HepG2 (cell line): ENCODE measurements around the gene EFCAB3. TPM values are rescaled to one million over a fixed set of nuclear protein-coding genes. Genes with fewer than 3 reads are reported as not detected.
"Not testable (repeated sequence)": the region's sequence is repeated elsewhere in the genome, so short reads cannot be mapped to it uniquely, and the experiment has no call there.

ENCODE experiments used
- HCFC1 ChIP-seq: fragments of 150-350 bp; IDR thresholded peaks from 2 replicates; pipeline ENCODE4 v1.6.1; 2014; ENCODE audit warnings: low read depth, low read length
- HOXA3 ChIP-seq: sonication (generic); formaldehyde crosslinking; IDR thresholded peaks from 2 replicates; pipeline ENCODE4 v1.5.0; 2020; ENCODE audit warnings: missing genetic modification reagents
- IKZF5 ChIP-seq: IDR thresholded peaks from 2 replicates; pipeline ENCODE4 v1.6.1; 2018; ENCODE audit warnings: missing genetic modification reagents, mild to moderate bottlenecking, missing compliant biosample characterization
- ZHX2 ChIP-seq, 2 experiments: sonication (generic) in 1 of 2; formaldehyde crosslinking in 1 of 2; IDR thresholded peaks; 2 replicates each; pipeline versions ENCODE4 v1.6.1 to v1.9.0; 2014 to 2022; ENCODE audit warnings: antibody characterized with exemption in 1 of 2, borderline replicate concordance in 1 of 2, inconsistent platforms in 1 of 2, low read depth in 1 of 2, missing genetic modification reagents in 1 of 2
- ZMYM2 ChIP-seq: sonication (generic); formaldehyde crosslinking; IDR thresholded peaks from 2 replicates; pipeline ENCODE4 v1.8.0; 2022; ENCODE audit warnings: mild to moderate bottlenecking, missing genetic modification reagents
- ZNF503 ChIP-seq: sonication (generic); formaldehyde crosslinking; IDR thresholded peaks from 2 replicates; pipeline ENCODE4 v1.4.0; 2020; ENCODE audit warnings: missing genetic modification reagents
- ZNF644 ChIP-seq: IDR thresholded peaks from 2 replicates; pipeline ENCODE4 v1.6.1; 2016; ENCODE audit warnings: low read depth
- ZNF7 ChIP-seq: IDR thresholded peaks from 2 replicates; pipeline ENCODE4 v1.6.1; 2016; ENCODE audit warnings: missing biosample characterization, missing genetic modification reagents
- ZNF746 ChIP-seq: sonication (generic); formaldehyde crosslinking; IDR thresholded peaks from 2 replicates; pipeline ENCODE4 v1.8.0; 2022; ENCODE audit warnings: mild to moderate bottlenecking, missing genetic modification reagents
- ZNF878 ChIP-seq: sonication (generic); formaldehyde crosslinking; IDR thresholded peaks from 2 replicates; pipeline ENCODE4 v1.8.1; 2023; ENCODE audit warnings: mild to moderate bottlenecking, missing genetic modification reagents, moderate library complexity
- polyA plus RNA-seq, 8 experiments: library from polyadenylated mRNA; depleted of rRNA in 3 of 8; stranded (reverse) in 7 of 8; unstranded in 1 of 8; fragments of >200 nt; fragmentation: Illumina TruSeq in 4 of 8; extraction: Trizol in 4 of 8; gene quantifications; 2 replicates each; pipeline versions ENCODE4 v1.2.1 to v1.2.3, GENCODE V29; 2011 to 2016; ENCODE audit warnings: low read depth in 4 of 8, missing spikeins in 1 of 8, mixed read lengths in 1 of 8; ENCODE audit not compliant: insufficient read depth in 1 of 8
- total RNA-seq, 5 experiments: library from RNA; depleted of rRNA; stranded (reverse); fragments of >200 nt; fragmentation: Illumina TruSeq; extraction: Trizol; gene quantifications; 2 replicates each; pipeline ENCODE4 v1.2.3, GENCODE V29; 2016; ENCODE audit warnings: low read depth in 1 of 5
- TF ChIP-seq, protein P1 (sequence below): sonication (generic); formaldehyde crosslinking; IDR thresholded peaks from 2 replicates; pipeline ENCODE4 v1.5.1; 2020; ENCODE audit warnings: mild to moderate bottlenecking, missing genetic modification reagents
- TF ChIP-seq, protein P2 (sequence below): sonication (generic); formaldehyde crosslinking; IDR thresholded peaks from 2 replicates; pipeline ENCODE4 v1.4.0; 2020; ENCODE audit warnings: missing genetic modification reagents

The EFCAB3 gene
- total and polyA plus RNA-seq, 2 of the 13 experiments (the other 11 are each of a cell fraction or from before 2014, with no cell fraction given): not detected

- TF ChIP-seq, protein P1, sequence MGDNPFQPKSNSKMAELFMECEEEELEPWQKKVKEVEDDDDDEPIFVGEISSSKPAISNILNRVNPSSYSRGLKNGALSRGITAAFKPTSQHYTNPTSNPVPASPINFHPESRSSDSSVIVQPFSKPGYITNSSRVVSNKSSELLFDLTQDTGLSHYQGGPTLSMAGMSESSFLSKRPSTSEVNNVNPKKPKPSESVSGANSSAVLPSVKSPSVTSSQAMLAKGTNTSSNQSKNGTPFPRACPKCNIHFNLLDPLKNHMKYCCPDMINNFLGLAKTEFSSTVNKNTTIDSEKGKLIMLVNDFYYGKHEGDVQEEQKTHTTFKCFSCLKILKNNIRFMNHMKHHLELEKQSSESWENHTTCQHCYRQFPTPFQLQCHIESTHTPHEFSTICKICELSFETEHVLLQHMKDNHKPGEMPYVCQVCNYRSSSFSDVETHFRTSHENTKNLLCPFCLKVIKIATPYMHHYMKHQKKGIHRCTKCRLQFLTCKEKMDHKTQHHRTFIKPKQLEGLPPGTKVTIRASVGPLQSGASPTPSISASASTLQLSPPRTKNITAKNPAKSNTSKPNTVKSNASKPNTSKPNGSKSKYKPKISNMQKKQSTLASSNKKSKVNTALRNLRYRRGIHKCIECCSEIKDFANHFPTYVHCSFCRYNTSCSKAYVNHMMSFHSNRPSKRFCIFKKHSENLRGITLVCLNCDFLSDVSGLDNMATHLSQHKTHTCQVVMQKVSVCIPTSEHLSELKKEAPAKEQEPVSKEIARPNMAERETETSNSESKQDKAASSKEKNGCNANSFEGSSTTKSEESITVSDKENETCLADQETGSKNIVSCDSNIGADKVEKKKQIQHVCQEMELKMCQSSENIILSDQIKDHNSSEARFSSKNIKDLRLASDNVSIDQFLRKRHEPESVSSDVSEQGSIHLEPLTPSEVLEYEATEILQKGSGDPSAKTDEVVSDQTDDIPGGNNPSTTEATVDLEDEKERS: peak; percentile 95
- 0 out of 2 replicates have a peak, but pooled peaks have one; percentile 39 for TF ChIP-seq ZHX2 (IDR thresholded peaks at IDR 0.05; ENCODE audit: low read depth)
- TF ChIP-seq ZHX2 (CRISPR knock-in tag; IDR thresholded peaks at IDR 0.05; ENCODE audit: borderline replicate concordance): not testable (repeated sequence)
- TF ChIP-seq ZNF746 (CRISPR knock-in tag): peak; percentile 27
- peak; percentile 88 for TF ChIP-seq ZNF878
- peak; percentile 80 for TF ChIP-seq ZMYM2 (CRISPR knock-in tag)
- TF ChIP-seq IKZF5: peak; percentile 85
- 0 out of 2 replicates have a peak, but pooled peaks have one; percentile 28 for TF ChIP-seq ZNF503 (CRISPR knock-in tag)
- peak; percentile 92 for TF ChIP-seq HOXA3 (CRISPR knock-in tag)
- peak; percentile 9; the same call in 1 of the 2 replicates for TF ChIP-seq ZNF7 (CRISPR knock-in tag)
- TF ChIP-seq, protein P2, sequence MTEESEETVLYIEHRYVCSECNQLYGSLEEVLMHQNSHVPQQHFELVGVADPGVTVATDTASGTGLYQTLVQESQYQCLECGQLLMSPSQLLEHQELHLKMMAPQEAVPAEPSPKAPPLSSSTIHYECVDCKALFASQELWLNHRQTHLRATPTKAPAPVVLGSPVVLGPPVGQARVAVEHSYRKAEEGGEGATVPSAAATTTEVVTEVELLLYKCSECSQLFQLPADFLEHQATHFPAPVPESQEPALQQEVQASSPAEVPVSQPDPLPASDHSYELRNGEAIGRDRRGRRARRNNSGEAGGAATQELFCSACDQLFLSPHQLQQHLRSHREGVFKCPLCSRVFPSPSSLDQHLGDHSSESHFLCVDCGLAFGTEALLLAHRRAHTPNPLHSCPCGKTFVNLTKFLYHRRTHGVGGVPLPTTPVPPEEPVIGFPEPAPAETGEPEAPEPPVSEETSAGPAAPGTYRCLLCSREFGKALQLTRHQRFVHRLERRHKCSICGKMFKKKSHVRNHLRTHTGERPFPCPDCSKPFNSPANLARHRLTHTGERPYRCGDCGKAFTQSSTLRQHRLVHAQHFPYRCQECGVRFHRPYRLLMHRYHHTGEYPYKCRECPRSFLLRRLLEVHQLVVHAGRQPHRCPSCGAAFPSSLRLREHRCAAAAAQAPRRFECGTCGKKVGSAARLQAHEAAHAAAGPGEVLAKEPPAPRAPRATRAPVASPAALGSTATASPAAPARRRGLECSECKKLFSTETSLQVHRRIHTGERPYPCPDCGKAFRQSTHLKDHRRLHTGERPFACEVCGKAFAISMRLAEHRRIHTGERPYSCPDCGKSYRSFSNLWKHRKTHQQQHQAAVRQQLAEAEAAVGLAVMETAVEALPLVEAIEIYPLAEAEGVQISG (CRISPR knock-in tag): peak; percentile 94
- peak; percentile 61 for TF ChIP-seq HCFC1
- TF ChIP-seq ZNF644 (CRISPR knock-in tag): peak; percentile 55; the same call in 1 of the 2 replicates
These were observed 43.5 kb downstream of the EFCAB3 start, which contains the start of gene METTL2A (continued) for GRCh38 chr17:62423647-62424461.
